NCI-H1417 (cell line): ENCODE data around the gene CAPZA2.
A peak's percentile ranks its signal among the peaks of the same experiment; 100 is the strongest.
"Not testable (repeated sequence)": the region's sequence is repeated elsewhere in the genome, so short reads cannot be mapped to it uniquely, and the experiment has no call there.

Experiments used
- DNase-seq, 3 experiments: peaks; one replicate each; lab custom pipeline; 2025; lab: John Stamatoyannopoulos, UW

Gene CAPZA2

DNA sequence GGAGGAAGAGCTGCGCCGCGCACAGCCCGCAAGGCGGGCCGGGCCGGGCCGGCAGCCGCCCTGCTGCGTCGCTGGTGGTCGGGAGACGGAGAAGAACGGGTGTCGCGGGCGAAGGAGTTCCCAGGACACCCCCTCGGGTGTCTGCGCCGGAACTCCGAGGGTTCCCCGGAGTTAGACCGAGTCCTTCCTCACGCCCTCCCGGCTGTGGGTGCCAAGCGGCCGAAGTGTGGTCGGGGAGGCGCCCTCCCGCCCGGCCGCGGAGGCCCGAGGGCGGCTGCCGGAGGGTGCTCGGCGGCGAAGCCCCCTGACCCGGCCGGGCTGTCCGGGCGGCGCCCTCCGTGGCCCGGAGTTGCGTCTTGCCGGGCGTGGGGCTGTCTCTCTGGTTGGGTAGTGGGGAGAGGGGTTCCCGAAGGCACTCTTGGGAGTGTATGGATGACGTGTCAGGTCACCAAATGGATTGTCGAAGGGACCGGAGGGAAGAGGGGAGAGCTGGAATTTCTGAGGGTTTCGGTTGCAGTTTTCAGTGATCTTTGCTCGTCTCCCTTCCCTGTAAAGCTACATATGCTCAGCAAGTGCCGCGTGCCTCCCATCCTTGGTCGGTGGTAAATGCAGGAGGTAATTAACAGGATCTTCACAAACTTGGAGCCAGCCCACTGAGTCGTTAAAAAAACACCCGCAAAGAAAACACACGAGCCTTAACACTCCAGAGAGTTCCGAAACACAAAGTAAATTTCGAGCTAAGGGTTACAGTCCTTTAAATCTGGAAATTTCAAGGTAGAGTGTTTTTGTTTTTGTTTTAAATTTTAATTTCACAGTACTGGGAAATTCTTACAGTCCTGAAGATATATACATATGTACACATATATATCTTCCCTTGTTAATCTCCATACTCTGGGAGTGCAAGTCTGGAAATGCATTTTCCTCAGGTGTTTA lies 91.8 kb downstream of the CAPZA2 start:
- peak; percentile 62 to 91 (median 85) for DNase-seq

DNA sequence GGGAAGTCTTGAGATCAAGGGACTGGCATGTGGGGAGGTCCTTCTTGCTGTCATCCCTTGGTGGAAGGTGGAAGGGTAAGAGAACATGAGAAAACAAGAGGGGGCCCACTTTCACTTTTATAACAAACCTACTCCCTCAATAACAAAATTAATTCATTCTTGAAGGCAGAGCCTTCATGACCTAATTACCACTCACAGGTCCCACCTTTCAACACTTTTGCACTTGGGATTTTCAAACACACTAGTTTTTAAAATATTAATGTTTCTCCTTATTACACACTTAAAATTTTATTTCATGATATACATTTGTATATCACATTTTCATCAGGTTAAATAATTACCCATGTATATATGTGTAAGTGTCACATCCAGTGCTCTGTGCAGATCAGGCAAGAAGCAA lies 93.0 kb downstream of the CAPZA2 start:
- DNase-seq: no peak

DNA sequence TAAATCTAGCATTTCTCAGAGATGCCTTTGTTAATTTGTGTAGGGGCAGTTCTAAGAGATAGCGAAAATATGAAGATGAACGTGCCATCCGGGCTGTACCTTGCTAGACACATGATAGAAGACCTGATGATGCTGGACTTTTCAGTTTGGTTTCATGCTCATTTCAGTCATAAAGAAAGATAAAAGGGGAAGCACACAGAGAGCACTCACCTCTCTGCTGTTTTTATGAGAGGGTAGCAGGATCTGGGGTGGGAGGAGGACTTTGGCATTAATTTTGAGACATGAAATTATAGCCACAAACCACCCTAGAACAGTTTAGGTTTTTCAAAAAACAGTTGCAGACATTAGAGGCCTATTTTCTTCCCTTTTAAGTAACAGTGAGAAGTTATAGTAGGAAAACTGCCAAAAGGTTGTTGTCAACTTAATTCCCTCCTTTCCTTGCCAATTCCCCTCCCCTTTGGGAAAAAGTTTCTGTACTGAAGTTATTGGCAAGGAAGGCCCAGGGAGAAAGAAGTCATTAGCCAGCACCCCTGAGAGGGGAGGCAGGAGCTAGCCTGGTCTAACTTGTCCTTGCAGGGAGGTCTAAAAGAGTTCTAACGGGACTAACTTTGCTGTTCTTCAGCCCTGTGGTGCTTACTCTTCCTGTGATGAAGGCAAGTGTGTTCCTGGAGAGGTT lies 93.6 kb downstream of the CAPZA2 start:
- DNase-seq: no peak

DNA sequence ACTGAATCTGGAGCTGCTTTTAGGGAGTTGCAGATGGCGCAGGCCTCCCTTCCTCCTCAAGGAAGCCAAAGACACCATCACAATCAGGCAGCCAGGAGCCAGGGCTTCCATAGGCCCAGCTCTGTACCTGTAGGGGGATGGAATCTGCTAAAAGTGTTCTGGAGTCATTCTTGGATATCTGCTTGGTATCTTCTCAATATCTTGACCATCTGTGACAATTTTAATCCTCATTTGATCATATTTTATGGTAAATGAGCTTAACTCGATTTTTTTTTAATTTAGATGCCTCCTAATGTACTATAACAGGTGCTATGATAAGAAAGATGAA lies 94.1 kb downstream of the CAPZA2 start:
- DNase-seq: no peak

DNA sequence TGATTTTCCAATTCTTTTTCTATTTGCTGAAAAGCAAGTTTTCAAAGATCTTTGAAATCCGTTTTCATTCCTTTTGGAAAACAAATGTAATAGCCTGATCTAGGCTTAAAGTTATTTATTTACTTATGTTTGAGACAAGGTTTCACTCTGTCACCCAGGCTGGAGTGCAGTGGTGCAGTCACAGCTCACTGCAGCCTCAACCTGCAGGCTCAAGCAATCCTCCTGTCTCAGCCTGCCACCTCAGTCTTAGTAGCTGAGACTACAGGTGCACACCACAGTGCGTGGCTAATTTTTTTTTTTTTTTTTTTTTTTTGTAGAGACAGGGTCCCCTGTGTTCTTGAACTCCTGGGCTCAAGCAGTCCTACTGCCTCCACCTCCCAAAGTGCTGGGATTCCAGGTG lies 95.5 kb downstream of the CAPZA2 start:
- DNase-seq: no peak

- not testable (repeated sequence) for DNase-seq
Observed at GRCh38 chr7:116961966-116962673, 99.7 kb downstream of the CAPZA2 start.

DNA sequence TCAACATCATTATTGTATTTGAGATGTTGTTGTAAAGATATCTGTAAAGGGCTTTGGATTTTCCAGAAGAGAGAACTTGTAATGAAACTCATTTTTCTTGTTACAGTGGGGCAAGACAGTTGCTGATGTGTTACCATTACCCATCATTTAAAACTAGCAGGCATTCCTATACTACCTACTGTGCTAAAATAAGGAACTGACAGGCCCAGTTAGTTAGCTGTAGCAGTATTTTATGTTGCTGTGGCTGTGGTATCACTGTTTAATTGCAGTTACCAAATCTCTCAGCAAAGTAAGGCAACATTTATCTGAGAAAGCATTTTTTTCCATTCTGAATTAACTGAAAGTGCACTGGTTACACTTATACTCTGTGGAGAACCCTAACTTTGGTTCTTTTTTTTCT lies 100.8 kb downstream of the CAPZA2 start:
- no peak for DNase-seq

DNA sequence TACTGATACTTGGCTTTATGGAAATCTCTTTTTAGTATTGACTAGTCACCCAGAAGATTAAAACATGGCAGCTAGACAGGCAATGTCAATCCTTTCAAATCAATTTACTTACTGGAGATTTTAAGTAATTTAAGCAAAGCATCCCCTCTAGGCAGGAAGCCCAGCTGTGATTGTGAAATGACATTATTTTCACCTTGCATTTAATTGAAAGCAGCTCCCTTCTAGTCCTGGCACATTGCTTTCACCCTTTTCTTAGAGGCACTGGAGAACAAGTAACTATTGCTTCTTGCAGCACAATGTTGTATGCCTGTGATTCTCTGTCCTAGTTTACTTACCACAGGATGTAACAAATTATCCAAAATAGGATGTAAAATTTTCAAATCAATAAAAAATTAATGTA lies 104.2 kb downstream of the CAPZA2 start:
- no peak for DNase-seq

DNA sequence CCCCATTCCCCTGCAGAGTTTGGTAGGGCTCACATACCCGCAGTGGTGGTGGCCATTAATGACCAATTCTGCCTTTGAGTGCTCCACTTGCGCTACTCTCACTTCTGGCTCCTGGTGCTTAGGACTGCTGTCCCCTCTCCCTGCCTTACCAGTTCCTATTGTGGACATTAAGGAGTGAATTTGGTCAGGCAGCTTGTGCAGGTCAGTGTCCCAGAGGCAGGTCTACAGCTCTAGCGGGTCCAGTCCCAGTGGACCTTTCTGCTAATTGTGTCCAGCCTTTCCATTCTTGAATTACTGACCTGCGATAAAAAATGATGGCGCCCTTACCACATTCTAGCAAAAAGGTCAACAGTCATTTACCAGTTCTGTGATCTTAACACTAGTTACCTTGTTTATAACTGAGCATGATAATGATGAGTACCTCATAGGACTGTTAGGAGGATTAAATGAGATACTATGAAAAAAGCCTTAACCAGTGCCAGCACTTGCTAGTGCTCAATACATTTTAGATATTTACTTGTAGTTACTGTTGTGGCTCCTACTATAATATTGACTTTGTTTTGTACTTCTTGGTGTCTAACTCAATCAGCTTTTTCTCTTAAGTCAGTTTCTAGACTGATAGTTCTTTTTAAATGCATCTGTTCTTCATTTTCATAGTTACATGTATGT lies 105.0 kb downstream of the CAPZA2 start:
- no peak for DNase-seq

- DNase-seq: no peak
Observed at GRCh38 chr7:116967983-116968382, 105.6 kb downstream of the CAPZA2 start.

DNA sequence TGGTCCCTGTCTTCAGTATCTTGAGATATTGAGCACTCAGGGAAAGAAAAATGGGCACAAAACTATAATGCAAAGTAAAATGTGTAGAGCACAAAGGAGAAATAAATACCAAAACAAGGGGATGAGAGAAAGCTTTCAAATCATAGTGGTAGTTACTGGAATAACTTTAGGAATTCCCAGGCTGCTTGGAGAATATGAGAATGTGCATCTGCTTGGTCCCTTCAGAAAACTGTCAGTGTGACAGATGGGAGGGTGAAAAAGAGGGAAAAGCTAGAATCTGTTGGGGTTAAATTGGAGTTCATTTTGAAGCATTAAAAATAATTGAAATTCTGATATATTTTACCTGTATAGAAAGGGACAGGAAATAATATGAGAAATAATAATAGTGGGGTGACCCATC lies 106.2 kb downstream of the CAPZA2 start:
- DNase-seq: no peak

- no peak for DNase-seq
Observed at GRCh38 chr7:116969371-116969902, 107.0 kb downstream of the CAPZA2 start.

DNA sequence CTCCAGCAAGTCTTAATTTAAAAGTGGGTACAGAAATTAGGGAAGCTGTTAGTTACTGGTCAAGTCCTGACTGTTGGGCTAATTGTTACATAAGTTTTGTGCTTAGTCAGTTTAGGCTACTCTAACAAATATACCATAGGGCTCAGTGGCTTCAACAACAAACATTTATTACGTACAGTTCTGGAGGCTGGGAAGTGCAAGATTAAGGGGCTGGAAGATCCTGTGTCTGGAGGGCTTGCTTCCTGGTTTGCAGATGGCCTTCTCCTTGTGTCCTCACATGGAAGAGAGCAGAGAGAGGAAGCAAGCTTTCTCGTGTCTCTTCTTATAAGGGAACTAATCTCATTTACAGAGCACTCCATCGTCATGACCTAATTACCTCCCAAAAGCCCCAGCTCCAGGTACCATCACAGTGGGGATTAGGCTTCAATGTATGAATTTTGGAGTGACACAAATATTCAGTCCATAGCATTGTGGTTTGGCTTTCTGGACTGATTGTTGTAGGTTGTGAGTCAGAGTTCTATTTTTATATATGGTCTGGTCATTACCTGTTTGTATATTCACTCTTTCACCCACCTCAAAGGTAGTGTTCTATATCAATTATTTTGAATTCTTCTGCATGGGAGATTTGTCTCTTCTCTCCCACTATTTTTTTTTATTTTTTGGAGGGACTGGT lies 108.0 kb downstream of the CAPZA2 start:
- no peak for DNase-seq

- DNase-seq: peak in 1 of 3 experiments; percentile 25
Observed at GRCh38 chr7:116971153-116971552, 108.8 kb downstream of the CAPZA2 start.
